ENCODE measurements around the gene C1orf159.

C1orf159 gene

DNA sequence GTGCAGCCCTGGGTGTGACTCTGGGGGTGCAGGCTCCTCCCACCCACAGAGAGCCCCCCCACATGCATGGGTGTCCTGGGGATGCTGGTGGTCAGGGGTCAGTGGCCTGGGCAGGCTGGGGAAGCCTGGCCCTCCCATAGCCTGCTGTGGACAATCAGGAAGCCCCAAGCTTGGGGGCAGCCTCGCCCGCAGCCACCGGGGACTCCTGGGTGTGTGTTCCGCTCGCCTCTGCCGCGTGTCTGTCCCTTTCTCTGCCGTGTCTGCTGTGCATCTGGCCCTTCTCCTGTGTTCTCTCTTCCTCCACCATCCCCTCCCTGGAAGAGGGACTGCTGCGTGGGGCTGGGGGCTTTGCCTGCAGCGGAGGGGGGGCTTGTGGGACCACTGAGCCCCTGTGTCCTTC, 73.1 kb downstream of the C1orf159 start:
- peaks cover 0 to 52% (median 23%) of the 10 kb centered on the region in 3 donors for H3K36me3 ChIP-seq
- no peak for DNase-seq

DNA sequence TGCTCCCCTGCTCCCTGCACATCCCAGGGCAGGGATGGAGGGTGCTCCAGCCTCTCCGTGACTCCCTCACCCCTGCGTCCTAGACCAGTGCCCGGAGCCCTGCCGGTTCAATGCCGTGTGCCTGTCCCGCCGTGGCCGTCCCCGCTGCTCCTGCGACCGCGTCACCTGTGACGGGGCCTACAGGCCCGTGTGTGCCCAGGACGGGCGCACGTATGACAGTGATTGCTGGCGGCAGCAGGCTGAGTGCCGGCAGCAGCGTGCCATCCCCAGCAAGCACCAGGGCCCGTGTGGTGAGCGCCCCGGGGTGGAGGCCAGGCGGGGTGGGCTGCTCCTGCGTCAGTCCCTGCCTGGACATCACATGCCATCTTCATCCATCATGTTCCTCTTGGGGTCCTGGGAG, 74.0 kb downstream of the C1orf159 start:
- H3K9me3 ChIP-seq, result no peaks in the 10 kb centered on the region
- peaks cover 0 to 43% (median 17%) of the 10 kb centered on the region in 3 donors for H3K36me3 ChIP-seq

More for the DNA sequence above, 73.1 kb downstream of the C1orf159 start:
- H3K27me3 ChIP-seq, result peaks cover 0 to 12% of the 10 kb centered on the region in 2 donors
- intact Hi-C loops (cut with DNase I; ENCODE audit: low total_unique reads), result no loop called here
- peaks cover 6 to 16% (median 14%) of the 10 kb centered on the region in 4 donors for H3K4me1 ChIP-seq
- no peak overlapping the region for H3K27ac ChIP-seq
- no peaks in the 10 kb centered on the region for H3K9me3 ChIP-seq
- TF ChIP-seq, protein P1, sequence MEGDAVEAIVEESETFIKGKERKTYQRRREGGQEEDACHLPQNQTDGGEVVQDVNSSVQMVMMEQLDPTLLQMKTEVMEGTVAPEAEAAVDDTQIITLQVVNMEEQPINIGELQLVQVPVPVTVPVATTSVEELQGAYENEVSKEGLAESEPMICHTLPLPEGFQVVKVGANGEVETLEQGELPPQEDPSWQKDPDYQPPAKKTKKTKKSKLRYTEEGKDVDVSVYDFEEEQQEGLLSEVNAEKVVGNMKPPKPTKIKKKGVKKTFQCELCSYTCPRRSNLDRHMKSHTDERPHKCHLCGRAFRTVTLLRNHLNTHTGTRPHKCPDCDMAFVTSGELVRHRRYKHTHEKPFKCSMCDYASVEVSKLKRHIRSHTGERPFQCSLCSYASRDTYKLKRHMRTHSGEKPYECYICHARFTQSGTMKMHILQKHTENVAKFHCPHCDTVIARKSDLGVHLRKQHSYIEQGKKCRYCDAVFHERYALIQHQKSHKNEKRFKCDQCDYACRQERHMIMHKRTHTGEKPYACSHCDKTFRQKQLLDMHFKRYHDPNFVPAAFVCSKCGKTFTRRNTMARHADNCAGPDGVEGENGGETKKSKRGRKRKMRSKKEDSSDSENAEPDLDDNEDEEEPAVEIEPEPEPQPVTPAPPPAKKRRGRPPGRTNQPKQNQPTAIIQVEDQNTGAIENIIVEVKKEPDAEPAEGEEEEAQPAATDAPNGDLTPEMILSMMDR (IDR thresholded peaks at IDR 0.05), result no peak
- no peak overlapping the region for H3K4me3 ChIP-seq

DNA sequence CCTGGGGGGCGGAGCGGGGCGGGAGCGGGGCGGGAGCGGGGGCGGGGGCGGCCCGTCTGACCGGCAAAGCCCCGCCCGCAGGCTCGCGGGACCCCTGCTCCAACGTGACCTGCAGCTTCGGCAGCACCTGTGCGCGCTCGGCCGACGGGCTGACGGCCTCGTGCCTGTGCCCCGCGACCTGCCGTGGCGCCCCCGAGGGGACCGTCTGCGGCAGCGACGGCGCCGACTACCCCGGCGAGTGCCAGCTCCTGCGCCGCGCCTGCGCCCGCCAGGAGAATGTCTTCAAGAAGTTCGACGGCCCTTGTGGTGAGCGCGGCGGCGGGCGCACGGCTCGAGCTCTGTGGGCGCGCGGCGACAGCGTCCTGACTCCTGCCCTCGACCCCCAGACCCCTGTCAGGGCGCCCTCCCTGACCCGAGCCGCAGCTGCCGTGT, 74.8 kb downstream of the C1orf159 start:
- Histone ChIP-seq H3K27me3 (peaks cover 0 to 25% of the 10 kb centered on the region in 2 donors), H3K4me3 (peak overlapping the region in 1 of 2 donors; percentile 65), H3K27ac (no peak overlapping the region), H3K9me3 (no peaks in the 10 kb centered on the region), H3K36me3 (peaks cover 0 to 35% (median 9%) of the 10 kb centered on the region in 3 donors), H3K4me1 (peaks cover 6 to 16% (median 14%) of the 10 kb centered on the region in 4 donors)
- TF ChIP-seq, protein P1 (IDR thresholded peaks at IDR 0.05), result no peak
- no peak for DNase-seq
- intact Hi-C loops (cut with DNase I; ENCODE audit: low total_unique reads), result no loop called here

More for the DNA sequence above, 74.0 kb downstream of the C1orf159 start:
- intact Hi-C loops (cut with DNase I; ENCODE audit: low total_unique reads), result no loop called here
- TF ChIP-seq, protein P1 (IDR thresholded peaks at IDR 0.05), result no peak
- Histone ChIP-seq H3K27ac (no peak overlapping the region), H3K4me3 (no peak overlapping the region), H3K4me1 (peaks cover 6 to 16% (median 14%) of the 10 kb centered on the region in 4 donors), H3K27me3 (peaks cover 0 to 17% of the 10 kb centered on the region in 2 donors)
- no peak for DNase-seq

DNA sequence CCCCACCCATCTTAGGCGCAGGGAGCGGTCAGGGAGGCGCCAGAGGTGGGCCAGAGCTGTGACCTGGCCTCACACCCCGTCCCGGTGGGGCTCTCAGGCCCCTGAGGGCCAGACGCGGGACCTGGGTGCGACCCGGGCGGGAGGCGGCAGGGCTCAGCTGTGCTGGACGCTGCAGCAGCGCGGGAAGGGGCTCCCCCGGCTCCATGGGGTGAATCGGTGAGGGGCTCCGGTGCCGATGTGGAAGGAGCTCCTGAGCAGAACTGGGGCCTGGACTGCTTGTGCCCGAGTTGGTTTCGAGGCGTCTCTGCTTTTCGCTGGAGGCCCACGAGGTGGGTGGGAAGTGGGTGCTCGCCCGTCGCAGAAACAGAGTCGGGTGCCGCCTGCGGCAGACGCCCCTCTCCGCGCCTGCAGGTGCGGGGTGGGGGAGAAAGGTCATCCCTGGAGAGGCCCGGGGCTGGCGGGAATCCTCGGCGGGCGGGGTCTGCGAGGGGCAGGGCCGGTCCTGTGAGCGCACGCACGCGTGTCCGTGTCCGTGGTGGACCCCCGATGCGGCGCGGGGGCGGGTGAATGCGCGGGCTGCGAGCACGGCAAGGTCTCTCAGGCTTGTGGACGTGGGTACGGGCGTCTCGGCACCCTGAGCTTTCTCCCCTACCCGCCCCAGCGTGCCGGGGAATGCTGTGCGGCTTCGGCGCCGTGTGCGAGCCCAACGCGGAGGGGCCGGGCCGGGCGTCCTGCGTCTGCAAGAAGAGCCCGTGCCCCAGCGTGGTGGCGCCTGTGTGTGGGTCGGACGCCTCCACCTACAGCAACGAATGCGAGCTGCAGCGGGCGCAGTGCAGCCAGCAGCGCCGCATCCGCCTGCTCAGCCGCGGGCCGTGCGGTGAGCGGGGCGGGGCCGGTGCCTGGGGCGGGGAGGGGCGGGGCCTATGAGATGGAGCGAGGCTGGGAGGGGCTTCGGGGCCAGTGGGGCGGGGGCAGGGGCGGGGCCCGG, 75.6 kb downstream of the C1orf159 start:
- TF ChIP-seq, protein P1 (IDR thresholded peaks at IDR 0.05), result peak in 1 of 2 experiments; percentile 18
- Histone ChIP-seq H3K4me1 (peaks cover 6 to 16% (median 14%) of the 10 kb centered on the region in 4 donors), H3K9me3 (no peaks in the 10 kb centered on the region), H3K36me3 (peaks cover 0 to 30% (median under 1%) of the 10 kb centered on the region in 3 donors), H3K27me3 (peaks cover 0 to 32% of the 10 kb centered on the region in 2 donors), H3K4me3 (peak overlapping the region; percentile 42 to 65), H3K27ac (peak overlapping the region; percentile 12 to 19)
- peak; percentile 58 to 82 for DNase-seq
- intact Hi-C loops (cut with DNase I; ENCODE audit: low total_unique reads), result no loop called here

DNA sequence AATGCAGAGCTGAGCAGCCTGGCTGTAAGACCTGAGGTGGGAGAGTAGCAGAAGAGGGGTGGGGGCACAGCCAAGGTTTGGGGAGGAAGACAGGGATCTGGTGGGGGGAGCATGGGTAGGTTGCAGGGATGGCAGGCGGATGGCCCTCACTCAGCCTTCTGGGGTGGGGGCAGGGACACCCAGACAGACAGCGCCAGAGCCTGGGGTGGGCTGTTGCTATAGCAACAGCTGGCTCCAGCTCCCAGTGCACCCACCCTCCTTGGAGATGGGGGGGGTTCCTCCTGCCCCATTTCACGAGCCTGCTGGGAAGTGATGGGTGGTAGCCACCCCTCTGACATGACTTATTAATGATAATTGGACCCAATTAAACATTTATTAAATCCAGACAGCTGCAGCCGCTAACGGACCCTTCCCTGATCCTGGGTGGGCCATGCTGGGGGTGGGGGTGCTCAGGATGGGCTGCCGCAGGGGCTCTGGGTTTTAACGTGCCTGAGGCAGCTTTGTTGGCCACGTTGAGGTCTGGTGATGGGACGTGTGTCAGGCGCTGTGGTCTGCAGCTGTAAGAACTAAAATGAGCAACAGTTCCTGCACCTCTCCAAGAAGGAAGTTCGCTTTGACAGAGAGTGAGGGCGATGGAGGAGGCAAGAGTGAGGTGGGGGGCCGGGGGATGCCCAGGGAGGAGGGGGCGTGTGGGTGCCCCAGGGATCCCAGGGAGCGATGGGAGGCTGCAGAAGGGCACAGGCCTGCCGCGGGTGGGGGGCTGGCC, 76.6 kb downstream of the C1orf159 start:
- DNase-seq, result no peak
- Histone ChIP-seq H3K36me3 (peaks cover 0 to 23% (median 0%) of the 10 kb centered on the region in 3 donors), H3K27ac (no peak overlapping the region), H3K4me1 (peaks cover 6 to 17% (median 15%) of the 10 kb centered on the region in 4 donors), H3K27me3 (peaks cover 0 to 41% of the 10 kb centered on the region in 2 donors), H3K4me3 (no peak overlapping the region), H3K9me3 (no peaks in the 10 kb centered on the region)
- TF ChIP-seq, protein P1 (IDR thresholded peaks at IDR 0.05), result no peak
- intact Hi-C loops (cut with DNase I; ENCODE audit: low total_unique reads), result no loop called here

All from tibial artery (tissue), 4 donors.